GM19463 (cell line): Measurements from ENCODE around the gene GPBP1.
"Not testable (repeated sequence)": the region's sequence is repeated elsewhere in the genome, so short reads cannot be mapped to it uniquely, and the experiment has no call there.

ENCODE experiments used
- ATAC-seq: cut with Tn5 transposase; IDR thresholded peaks from one replicate; pipeline ENCODE4 v1.9.1; 2021; ENCODE audit warnings: mild to moderate bottlenecking, moderate library complexity; ENCODE audit not compliant: unreplicated experiment

GPBP1 gene, protein sequence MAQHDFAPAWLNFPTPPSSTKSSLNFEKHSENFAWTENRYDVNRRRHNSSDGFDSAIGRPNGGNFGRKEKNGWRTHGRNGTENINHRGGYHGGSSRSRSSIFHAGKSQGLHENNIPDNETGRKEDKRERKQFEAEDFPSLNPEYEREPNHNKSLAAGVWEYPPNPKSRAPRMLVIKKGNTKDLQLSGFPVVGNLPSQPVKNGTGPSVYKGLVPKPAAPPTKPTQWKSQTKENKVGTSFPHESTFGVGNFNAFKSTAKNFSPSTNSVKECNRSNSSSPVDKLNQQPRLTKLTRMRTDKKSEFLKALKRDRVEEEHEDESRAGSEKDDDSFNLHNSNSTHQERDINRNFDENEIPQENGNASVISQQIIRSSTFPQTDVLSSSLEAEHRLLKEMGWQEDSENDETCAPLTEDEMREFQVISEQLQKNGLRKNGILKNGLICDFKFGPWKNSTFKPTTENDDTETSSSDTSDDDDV

DNA sequence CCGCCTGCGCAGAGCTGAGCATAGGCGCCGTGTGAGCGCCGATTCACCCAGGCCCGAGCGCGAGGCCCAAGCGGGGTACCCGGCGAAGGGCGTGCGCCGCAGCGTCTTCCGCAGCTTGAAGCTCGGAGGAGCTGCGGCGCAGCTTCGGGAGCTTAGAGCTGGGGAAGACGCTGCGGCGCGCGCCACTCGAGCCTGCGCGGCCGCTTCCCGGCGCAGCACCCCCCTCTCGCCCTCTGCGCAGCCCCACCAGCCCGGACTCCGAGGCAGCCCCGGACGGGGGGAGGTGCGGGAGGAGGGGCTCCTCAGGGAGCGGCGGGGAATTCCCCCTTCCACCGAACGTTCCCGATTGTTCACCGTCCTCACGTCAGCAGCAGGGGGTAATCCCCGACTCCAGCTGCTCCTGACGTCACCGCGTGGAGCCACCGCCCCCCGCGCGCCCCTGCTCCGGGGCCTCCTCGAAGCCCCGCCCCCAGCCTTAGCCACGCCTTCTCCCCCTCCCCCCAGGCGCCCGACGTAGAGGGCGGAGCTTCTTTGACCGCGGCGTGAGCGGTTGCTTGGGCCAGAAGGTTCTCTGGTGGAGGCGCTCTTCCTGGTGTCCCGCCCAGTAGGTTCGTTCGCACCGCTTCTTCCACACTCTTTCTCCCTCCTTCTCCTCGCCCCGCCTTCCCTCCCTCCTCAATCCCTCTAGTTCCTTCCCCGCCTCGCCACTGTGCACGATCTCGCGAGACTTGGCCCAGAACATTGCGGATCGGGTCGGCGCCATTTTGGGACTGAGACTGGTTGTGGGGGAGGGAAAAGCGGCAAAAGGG, at the start of gene GPBP1:
Gene GPBP1, plus strand, starts transcription at position 741 of the 809 bp plus-strand sequence. CDS start 40,072 bp downstream, outside the sequence.
- ATAC-seq = peak; percentile 63

DNA sequence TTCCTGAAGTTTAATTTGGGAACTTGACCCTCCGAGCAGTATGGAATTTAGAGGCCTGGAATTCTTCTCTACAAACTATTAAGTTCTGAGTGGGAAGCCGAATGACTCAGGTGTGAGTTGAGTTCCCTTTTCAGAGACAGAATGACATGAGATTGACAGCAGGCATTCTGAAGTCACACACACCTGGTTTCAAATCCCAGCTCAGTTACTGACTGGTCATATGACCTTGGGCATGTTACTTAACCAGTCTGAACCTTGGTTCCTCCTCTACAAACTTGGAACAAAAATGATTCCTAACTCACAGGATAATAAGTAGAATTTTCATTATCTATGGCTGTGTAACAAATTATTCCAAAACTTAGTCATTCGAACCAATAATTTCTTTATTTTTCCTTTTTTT, 45.5 kb upstream of the GPBP1 start:
- ATAC-seq = no peak

DNA sequence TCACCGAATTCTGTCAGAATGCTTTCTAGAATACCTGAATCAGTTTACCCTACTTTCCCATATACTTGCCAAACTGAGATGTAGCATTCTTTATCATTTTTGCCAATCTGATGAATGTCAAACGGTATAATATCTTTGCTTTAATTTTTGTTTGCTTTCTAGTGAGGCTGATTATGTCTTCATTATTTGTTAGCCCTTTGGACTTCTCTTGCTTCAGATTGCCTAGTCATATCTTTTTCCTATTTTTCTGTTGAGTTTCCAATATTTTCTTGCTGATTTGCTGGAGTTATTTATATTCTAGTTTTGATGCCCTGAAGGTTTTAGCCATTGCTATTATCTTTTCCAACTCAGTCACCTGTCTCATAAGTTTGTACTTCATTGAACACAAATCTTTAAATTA, 40.3 kb upstream of the GPBP1 start:
- no peak for ATAC-seq

DNA sequence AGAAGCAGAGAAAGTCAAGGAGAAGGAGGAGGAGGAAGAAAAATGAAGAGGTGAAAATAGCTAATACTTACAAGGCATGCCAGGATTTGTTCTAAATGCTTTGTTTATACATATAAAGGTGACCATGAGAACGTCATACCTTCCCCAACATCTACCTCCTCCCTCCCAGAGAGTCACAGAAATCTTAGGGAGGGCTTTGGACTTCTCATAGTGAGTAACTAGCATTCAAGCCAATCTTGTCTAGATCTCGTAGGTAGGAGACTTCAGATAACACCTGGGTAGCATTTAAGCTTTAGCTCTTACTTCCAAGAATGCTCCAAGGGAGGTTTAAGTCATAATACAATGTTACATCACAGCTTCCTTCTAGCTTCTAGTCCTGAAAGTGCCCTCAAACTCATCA, 36.5 kb upstream of the GPBP1 start:
- no peak for ATAC-seq

DNA sequence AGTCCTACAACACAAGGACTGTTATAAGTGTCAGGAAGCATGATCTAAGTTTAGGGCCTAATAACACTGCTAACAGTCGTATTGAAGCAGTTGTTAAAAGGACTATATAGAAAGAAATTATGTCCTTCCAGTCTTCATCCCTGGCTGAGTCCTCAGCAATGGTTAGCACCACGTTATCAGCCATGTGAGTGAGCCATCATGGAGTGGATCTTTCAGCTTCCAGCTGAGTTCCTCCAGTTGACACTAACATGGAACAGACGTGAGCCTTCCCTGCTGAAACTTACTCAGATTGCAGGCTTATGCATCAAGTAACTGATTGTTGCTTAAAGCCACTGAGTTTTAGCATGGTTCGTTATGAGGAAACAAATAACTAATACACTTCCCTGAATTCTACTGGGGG, 21.5 kb upstream of the GPBP1 start:
- ATAC-seq = no peak

DNA sequence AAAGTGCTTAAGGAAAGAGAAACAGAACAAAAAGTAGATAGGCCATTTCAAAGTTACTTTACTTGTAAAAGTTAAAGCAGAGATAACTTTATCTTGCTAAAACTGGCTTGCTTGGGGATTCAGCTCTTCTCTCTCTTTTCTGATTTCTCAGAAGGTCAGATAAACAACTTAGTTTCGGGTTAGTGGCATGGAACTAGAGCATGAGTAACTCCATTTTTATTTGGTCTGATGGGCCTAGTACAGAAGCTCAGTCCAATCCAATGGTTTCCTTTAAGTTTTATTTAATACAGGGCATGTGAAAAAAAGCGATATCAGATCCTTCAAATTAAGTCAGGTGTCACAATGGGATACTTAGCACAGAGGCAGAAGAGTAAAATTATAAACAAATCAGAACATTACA, 18.8 kb upstream of the GPBP1 start:
- no peak for ATAC-seq

DNA sequence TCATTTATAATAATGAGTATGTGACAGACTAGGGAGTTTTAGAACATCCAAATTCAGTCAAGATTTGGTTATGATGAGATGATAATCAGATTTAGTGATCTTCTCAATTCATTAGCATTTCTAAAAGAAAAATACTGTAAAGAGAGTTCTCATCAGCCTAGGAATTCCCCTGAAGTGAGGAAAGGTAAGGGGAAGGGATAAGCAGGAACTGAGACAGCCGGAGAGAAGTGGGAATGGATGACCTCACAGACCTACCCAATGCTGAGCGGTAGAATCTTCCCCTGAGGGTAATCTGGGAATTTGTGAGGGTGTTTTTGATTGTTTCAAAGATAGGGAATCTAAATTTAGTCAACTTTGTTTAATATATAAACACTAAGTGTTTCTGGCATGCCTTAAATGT, 16.7 kb upstream of the GPBP1 start:
- no peak for ATAC-seq

DNA sequence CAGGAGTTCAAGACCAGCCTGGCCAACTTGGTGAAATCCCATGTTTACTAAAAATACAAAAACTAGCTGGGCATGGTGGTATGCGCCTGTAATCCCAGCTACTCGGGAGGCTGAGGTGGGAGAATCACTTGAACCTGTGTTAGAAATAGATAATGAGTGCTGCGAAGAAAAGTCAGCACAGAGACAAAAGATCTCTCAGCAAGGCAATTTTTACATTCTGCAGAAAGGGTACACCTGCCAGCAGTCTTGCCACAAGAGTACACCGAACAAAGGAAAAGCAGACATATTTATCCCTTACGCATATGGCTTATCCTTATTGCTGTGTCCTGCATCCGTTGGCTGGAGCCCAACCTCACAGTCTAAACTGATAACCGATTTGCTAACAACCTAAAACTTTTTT, 16.2 kb upstream of the GPBP1 start:
- ATAC-seq = no peak

DNA sequence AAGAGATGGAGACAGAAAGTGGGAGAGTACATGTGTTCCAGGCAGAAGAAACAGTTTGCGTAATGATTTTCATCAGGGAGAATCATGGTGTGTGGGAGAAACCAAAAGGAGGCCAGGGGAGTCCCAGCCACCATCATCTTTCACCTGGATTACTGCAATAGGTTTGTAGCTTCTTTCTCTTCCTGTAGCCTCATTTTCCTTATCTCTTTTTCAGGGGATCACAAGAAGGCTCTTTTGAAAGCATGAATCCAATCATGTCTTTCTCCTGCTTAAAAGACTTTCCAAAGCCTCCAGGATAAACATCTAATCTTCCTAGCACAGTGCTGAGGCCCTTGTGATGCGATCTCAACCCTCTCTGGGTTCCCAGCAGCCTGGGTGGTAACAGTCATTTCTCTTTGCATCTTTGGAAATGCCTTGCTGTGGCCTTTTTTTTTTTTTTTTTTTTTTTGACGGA, 10.3 kb upstream of the GPBP1 start:
- ATAC-seq = no peak

DNA sequence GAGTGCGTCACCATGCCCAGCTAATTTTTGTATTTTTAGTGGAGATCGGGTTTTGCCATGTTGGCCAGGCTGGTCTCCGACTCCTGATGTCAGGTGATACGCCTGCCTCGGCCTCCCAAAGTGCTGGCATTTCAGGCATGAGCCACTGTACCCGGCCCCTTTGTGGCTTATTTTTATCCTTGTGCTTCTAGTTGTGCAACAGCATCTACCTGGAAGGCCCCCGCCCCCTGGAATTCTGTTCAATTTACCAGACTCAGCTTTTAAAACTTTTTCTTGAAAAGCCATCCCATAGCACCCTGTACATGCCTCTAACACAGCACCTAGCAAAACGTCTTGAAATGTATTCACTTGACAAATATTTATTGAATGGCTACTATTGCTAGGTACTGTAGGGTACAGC, 9.7 kb upstream of the GPBP1 start:
- no peak for ATAC-seq

DNA sequence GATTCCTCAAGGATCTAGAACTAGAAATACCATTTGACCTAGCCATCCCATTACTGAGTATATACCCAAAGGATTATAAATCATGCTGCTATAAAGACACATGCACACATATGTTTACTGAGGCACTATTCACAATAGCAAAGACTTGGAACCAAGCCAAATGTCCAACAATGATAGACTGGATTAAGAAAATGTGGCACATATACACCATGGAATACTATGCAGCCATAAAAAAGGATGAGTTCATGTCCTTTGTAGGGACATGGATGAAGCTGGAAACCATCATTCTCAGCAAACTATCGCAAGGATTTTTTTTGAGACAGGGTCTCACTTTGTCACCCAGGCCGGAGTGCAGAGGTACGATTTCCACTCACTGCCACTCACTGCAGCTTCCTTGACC, 8.7 kb upstream of the GPBP1 start:
- not testable (repeated sequence) for ATAC-seq

DNA sequence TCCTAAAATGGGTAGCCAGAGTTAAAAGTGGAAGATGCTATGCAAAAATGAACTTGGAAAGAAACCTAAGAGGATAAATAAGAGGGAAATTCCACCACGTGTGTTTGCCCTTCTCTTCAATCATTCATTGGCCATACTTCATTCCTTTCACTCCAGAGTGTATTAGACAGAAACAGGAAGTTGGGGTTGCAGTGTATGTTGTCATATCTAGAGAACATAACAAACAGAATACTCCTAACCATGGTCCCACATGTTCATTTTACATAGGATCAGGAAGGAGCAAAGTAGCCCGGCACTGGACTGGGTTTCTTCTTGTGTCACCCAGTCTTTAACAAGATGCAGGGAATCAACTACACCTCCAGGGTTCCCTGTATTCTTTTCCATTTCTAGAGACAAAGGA, 7.6 kb upstream of the GPBP1 start:
- peak; percentile 73 for ATAC-seq

DNA sequence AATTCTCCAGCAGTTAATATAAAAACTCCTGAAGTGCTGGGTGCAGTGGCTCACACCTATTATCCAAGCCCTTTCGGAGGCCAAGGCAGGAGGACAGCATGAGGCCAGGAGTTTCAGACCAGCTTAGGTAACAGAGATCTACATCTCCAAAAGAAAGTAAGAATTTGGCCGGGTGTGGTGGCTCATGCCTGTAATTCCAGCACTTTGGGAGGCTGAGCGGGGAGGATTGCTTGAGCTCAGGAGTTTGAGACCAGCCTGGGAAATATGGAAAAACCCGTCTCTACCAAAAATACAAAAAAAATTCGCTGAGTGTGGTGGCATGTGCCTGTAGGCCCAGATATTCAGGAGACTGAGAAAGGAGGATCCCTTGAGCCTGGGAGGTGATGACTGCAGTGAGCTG, 6.7 kb upstream of the GPBP1 start:
- no peak for ATAC-seq

DNA sequence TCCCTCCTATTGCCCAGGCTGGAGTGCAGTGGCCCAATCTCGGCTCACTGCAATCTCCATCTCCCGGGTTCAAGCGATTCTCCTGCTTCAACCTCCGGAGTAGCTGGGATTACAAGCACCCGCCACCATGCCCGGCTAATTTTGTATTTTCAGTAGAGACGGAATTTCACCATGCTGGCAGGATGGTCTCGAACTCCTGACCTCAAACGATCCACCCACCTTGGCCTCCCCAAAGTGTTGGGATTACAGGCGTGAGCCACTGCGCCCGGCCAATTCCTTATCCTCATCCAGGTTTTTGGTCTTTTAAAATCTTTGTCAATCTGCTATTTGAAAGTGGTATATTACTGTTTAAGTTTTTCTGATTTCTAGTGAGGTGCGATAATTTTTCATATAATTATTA, 3.7 kb upstream of the GPBP1 start:
- ATAC-seq = not testable (repeated sequence)

DNA sequence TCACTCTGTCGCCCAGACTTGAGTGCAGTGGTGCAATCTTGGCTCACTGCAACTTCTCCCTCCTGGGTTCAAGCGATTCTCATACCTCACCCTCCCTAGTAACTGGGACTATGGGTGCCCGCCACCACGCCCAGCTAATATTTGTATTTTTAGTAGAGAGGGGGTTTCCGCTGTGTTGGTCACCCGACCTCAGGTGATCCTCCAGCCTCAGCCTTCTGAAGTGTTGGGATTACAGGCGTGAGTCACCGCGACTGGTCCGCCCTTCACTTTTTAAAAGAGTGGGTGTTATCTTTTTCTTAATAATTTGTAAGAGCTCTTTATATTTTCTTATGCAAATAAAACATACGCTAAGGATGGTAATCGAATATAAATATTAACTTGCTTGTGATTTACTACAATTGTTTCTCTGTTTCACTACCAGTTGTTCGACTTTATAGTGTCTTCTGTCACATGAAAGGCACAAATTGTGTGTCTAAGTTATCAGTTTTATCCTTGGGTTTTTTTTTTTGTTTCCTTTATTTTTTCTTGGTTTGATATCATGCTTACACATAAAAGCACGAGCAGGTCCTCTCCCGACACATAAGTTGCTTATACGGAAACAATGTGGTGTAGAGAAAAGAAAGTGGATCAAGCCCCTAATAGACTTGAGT, 1.9 kb upstream of the GPBP1 start:
- no peak for ATAC-seq

DNA sequence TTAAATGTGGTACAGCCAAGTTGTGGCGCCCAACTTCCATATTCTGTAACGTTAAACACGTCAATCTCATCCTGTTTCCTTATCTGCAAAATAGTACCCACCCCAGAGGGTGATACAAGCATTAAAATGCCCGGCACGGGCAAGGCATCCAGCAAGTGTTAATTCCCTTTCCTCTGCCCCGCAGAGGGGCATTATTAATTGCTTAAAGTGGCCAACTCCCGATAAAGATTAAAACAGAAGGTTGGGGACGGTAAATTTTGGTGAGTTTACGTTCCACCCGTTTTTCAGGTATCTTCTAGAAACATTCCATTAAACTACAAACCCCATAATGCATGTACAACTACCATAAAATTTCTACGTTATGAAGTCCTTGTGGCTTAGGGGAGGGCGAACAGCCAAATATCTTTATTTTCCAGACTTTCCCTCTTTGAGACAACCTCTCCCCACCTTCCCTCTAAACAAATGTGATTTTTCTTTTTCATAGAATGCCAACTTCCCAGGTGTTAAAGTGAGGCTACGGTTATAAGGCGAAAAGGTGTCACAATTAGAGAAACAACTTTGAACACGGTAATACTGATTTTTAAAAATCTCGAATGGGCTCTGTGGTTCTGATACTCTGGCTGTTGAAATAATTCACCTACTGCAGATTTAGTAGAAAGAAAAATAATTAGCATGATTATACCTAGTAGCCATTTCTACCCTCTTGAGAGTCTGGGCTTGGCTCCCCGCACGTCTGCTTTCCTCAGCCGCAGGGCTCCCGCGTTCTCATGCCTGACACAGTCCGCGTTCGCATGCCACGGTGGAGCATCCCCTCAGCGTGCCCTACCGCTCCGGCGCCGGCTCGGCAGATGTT, 1.2 kb upstream of the GPBP1 start:
- ATAC-seq = no peak

DNA sequence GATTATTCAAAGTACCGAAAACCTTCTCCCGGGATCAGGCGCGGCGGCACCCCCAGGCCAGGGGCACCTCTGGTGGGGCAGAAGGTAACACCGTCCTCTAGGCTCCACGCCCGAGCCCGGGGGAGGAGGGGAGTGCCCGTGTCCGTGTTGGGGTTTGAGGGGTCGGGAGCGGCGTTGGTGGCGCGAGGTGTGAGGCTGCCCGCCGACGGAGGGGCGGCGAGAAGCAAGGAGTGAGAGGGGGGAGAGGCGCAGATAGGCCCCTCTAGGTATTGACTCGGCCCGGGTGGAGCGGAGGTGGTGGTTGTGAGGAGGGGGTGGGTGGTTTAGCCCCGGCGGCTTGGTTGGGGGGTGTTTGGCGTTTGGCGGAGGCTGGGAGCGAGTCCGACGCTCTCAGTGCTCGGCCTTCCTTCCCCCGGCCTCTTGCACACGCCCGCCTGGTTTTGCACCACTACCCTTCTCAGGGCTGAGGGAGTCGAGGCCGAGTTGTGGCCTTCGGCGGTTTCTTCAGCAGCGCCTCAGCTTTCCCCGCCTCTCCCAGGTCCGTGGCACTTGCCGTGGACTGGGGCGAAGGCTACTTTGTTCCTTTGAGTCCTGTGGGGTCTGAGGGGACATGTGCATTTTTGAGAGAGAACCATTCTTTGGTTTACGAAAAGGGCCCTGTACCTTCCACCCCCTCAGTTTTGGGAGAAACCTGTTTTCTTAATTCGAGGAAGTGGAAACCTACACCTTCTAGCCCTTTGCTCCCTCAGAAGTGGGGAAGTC, 450 bp downstream of the GPBP1 start:
- ATAC-seq = no peak

DNA sequence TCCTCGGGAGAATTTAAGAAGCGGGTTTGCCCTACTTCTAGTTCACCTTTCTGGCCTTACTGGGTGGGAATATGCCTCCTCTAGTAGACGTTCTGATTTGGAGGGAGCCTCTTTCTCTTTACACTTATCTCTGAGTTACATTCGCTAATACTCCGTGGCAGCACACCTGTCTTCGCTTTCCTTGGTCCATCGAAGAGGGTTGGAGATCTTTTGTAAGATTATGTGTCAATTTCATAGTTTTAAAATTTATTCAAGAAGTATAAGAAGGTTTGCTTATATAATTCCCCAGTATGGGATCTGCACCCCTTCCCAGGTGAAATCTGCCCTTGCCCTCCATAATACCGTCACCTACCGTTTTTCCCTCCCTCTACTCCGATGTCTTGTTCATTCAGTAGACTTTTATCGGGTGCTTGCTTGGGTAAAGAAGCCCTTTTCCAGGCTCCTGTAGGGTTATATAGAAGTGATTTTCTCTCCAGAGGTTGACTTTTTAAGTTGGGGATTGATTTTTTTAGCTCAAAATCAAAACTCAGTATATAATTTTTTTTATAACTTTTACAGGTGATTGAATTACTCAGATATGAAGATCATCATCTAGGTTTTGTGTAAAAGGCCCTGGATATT, 1.1 kb downstream of the GPBP1 start:
- no peak for ATAC-seq

DNA sequence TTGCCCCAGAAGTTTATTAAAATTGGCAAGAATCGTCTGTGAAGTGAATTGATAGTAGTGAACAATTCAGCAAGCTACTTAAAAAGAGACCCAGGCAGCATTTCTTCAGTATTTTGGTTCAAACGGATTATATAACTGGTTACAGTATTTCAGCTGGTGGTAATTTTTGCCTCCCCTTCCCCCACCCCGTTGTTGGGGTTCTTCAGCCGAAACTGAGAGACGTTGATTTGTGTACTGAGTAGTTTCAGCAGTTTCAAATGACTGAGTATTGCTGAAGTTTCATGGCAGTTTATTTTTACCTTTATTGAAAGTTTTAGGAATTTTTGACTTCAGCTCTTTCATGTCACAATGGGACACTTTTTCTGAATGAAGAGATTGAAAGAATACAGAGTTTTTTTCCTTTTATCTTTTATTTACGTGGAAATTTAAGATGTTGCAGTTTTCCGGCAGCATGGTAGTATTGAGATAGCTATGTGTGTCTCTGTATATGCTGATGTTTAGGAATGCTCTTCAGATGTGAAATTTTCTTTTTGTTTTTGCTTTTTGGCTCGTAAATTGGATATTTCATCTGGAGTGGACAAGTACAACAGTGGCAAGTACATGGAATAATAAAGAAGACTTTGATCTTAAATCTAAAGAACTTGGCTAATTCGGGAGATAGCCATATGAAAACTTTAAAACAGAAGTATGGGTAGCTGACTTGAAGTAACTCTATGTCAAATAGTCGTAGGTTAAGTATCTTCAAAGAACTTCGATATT, 1.9 kb downstream of the GPBP1 start:
- no peak for ATAC-seq
